Large intestine (tissue), 3 donors: ENCODE data around the gene CNTN1. TPM values are rescaled to one million over a fixed set of nuclear protein-coding genes. Genes with fewer than 3 reads are reported as not detected.
"Not testable (repeated sequence)": the region's sequence is repeated elsewhere in the genome, so short reads cannot be mapped to it uniquely, and the experiment has no call there.

Experiments
- DNase-seq, 2 donors: peaks; one replicate each; pipeline versions ENCODE4 v3.0.0 to v3.0.0-alpha.2; 2013
- H3K27ac ChIP-seq: one replicate; pipeline ENCODE4 v1.5.1; 2013; ENCODE audit warnings: low read length
- H3K27me3 ChIP-seq: 2 replicates; pipeline ENCODE4 v1.6.1; 2013; ENCODE audit warnings: low read length; ENCODE audit not compliant: control insufficient read depth, insufficient read depth
- H3K36me3 ChIP-seq: 2 replicates; pipeline ENCODE4 v1.6.1; 2013; ENCODE audit warnings: low read length; ENCODE audit not compliant: control insufficient read depth, insufficient read depth
- H3K4me1 ChIP-seq: one replicate; pipeline ENCODE4 v1.6.1; 2013; ENCODE audit warnings: low read length; ENCODE audit not compliant: control insufficient read depth, insufficient read depth
- H3K4me3 ChIP-seq: one replicate; pipeline ENCODE4 v1.5.1; 2013; ENCODE audit warnings: low read length
- H3K9me3 ChIP-seq: one replicate; pipeline ENCODE4 v1.6.1; 2013; ENCODE audit warnings: mild to moderate bottlenecking, low read depth, low read length, moderate library complexity; ENCODE audit not compliant: control insufficient read depth
- WGBS: methylation state at CpG from one replicate; pipeline ENCODE4 v1.1.5; 2013; ENCODE audit warnings: low lambda C conversion rate; ENCODE audit not compliant: insufficient coverage; 5-methylcytosine and 5-hydroxymethylcytosine counted together
- polyA plus RNA-seq: library from polyadenylated mRNA; unstranded; fragments of 120-200 nt; gene quantifications from one replicate; pipeline ENCODE4 v1.2.1, GENCODE V29; 2013

The CNTN1 gene
- polyA plus RNA-seq, 1 donor = 7.4 TPM

DNA sequence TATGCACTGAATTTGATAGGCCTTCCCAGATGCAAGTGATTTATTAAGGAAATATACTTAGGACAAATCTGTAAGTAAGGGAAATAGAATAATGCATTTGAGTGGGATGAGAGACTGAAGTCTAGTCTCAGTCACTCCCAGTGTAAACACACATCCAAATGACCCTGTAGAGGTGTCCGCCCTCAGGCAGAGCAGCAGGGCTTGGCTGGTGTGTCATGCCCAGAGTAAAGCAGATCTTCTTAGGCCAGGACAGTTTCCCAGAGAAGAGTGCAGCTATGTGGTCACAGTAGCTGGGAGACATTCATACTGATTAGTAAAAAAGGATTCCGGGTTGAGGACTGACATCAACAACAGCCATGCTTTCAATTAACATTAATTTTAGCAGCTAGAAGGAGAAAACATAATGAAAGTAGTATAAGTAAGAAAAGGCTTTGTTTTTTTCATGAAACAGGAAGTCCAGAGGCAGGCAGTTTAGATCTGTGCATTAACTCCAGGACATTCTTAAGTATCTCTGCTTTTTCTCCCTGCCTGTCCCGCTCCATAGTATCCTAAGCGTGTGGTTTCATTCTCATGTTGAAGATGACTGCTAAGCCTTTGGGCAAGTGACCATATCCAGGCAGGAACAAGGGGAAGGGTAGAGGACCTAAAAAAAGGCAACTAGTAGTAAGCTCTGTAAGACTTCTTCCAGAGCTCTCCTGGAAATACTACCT lies 35.7 kb downstream of the CNTN1 start:
- no peaks in the 10 kb centered on the region for H3K27me3 ChIP-seq
- WGBS = 100% methylated on average over 1 of the region's 4 CpGs

DNA sequence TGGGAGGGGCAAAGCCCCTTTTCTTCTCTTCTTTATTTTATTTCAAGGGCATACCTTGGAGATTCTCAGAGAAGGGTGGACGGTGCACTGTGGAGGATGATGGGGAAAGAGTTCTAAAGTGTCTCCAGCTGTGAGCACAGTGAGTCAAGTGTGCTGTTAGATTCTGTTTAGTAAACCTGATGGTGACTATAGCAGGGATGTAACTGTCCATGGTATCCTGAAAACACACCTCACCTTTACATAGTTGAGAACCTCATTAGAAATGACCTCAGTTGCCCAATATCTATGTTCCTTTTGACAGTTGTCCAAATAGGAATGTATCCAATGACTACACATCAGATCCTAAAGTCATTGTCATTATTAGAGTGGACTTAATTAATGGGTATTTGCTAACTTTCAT lies 38.0 kb downstream of the CNTN1 start:
- no peak overlapping the region for H3K4me3 ChIP-seq
- WGBS = 80% methylated on average over 1 of the region's 1 CpG
- H3K36me3 ChIP-seq = no peaks in the 10 kb centered on the region
- DNase-seq = no peak
- H3K27ac ChIP-seq = no peak overlapping the region
- no peaks in the 10 kb centered on the region for H3K27me3 ChIP-seq
- no peaks in the 10 kb centered on the region for H3K4me1 ChIP-seq
- H3K9me3 ChIP-seq = no peaks in the 10 kb centered on the region

More for the DNA sequence above, 35.7 kb downstream of the CNTN1 start:
- H3K36me3 ChIP-seq = no peaks in the 10 kb centered on the region
- no peak overlapping the region for H3K4me3 ChIP-seq
- H3K27ac ChIP-seq = no peak overlapping the region
- no peaks in the 10 kb centered on the region for H3K9me3 ChIP-seq
- no peaks in the 10 kb centered on the region for H3K4me1 ChIP-seq
- DNase-seq = no peak

DNA sequence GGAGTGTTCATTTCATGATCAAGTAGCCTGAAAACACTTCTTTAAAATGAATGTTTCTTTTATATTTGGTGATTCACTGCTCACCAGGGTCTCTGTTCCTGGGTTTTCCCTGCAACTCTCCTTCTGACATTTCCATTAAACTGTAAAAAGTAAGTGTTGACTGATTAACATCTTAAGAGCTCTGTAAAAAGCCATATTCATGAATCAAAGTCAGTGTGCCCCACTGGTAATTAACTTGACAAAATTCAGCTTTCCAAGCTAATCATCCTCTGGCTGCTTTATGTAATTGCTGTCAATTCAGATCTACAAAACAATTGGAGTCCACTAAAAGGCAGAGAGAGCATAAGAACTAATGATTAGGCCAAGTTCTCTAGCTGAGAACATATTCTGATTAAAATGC lies 41.6 kb downstream of the CNTN1 start:
- H3K27me3 ChIP-seq = no peaks in the 10 kb centered on the region
- DNase-seq = no peak
- H3K9me3 ChIP-seq = no peaks in the 10 kb centered on the region
- no peaks in the 10 kb centered on the region for H3K36me3 ChIP-seq
- no peak overlapping the region for H3K4me3 ChIP-seq
- no peaks in the 10 kb centered on the region for H3K4me1 ChIP-seq
- H3K27ac ChIP-seq = no peak overlapping the region

DNA sequence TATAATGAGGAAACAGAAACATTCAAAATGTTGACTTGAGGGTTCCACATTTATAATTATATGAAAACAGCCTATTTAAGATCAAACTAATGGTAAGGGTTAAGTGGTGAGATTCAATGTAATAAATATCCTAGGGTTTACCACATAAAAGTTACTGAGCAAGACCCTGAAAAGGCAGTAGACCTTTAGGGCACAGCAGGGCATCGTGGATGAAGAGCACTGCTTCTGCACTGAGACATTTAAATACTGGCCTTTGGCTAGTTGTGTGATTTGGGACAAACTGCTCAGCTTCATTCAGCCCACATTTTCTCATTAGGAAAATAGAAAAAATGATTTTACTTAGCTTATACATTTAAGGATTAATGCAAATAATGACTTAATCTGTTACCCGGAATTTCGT lies 42.0 kb downstream of the CNTN1 start:
- 100% methylated on average over 2 of the region's 3 CpGs for whole genome bisulfite sequencing
- Histone ChIP-seq H3K36me3 (no peaks in the 10 kb centered on the region), H3K27me3 (no peaks in the 10 kb centered on the region), H3K27ac (no peak overlapping the region), H3K4me1 (no peaks in the 10 kb centered on the region), H3K4me3 (no peak overlapping the region), H3K9me3 (no peaks in the 10 kb centered on the region)
- DNase-seq = no peak

DNA sequence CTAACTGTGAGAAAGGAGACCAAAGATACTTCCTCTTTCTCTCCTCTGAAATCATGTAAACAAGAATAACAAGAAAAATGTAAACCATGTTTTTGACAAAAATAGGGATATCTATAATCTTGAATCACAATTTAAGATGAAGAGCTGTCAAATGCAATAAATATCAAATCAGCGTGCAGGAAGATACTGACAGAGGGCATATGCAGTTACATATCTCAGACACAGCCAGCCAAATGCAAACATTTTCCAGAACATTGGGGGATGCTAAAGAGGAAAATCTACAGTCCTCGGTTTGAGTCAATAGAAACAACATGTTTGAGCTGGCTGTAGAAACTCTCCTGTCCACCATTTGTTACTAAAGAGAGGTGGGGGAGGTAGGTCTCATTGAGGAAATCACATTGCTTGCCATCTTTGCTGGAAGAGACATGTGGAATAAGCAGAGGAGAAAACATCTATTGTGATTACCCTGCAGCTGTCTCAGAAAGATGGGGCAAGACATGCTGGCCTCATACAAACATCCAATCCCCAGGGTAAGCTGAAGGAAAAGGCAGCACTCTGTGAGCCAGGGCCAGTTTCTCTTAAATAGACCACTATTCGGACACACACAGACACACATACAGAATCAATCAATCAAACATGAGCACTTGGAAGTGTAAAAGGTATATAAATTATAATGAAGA lies 43.5 kb downstream of the CNTN1 start:
- Histone ChIP-seq H3K4me3 (no peak overlapping the region), H3K27me3 (no peaks in the 10 kb centered on the region), H3K4me1 (no peaks in the 10 kb centered on the region), H3K9me3 (no peaks in the 10 kb centered on the region), H3K27ac (no peak overlapping the region), H3K36me3 (no peaks in the 10 kb centered on the region)
- DNase-seq = no peak
- WGBS = 60% methylated on average over 1 of the region's 3 CpGs

DNA sequence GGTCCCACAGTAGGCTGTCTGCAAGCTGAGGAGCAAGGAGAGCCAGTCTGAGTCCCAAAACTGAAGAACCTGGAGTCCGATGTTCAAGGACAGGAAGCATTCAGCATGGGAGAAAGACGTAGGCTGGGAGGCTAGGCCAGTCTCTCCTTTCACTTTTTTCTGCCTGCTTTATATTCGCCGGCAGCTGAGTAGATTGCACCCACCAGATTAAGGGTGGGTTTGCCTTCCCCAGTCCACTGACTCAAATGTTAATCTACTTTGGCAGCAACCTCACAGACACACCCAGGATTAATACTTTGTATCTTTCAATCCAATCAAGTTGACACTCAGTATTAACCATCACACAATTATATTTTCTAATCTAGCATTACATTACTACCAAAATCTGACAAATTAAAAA lies 45.2 kb downstream of the CNTN1 start:
- no CpG with 5 or more reads among the region's 4 CpGs for WGBS
- H3K4me1 ChIP-seq, H3K4me3 ChIP-seq, H3K36me3 ChIP-seq, H3K27me3 ChIP-seq, H3K27ac ChIP-seq, DNase-seq, H3K9me3 ChIP-seq: not testable (repeated sequence)

DNA sequence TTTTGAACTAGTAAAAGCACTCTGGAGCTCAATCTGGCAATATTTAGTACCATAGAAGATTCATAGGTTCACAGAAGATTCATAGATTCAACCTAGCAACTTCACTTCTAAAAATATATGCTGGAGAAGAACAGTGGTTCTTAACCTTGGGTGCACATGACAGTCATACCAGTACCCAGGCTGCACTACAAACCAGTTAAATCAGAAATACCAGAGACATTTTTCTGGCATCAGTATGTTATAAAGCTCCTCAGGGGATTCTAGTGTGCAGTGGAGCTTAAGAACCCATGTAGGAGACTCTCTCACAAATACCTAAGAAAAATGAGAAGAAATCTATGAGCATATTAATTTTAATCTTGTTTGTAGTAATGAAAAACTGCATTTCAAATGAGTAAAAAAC lies 46.6 kb downstream of the CNTN1 start:
- no peaks in the 10 kb centered on the region for H3K27me3 ChIP-seq
- no peaks in the 10 kb centered on the region for H3K36me3 ChIP-seq
- H3K9me3 ChIP-seq = no peaks in the 10 kb centered on the region
- DNase-seq = no peak
- H3K4me1 ChIP-seq = no peaks in the 10 kb centered on the region
- H3K27ac ChIP-seq = no peak overlapping the region
- no peak overlapping the region for H3K4me3 ChIP-seq

DNA sequence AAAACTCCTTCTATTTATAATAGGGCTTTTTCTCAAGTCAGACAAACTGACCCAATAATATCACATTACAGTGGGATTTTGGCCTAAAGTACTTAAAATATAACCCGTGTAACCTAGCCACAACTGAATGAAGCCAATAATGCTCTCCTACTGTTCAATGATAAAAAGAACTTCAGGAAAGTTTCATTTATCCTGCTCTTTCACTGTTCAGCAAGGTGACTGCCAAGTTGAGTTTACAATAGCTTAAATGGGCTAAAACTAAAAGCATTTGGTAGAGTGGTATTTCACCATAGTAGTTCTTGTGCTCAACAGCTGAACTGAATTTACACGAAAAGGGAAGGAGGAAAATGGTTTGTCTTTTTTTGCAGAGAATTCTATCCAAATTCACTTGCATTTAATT lies 49.8 kb downstream of the CNTN1 start:
- no peak overlapping the region for H3K4me3 ChIP-seq
- H3K27ac ChIP-seq = no peak overlapping the region
- H3K36me3 ChIP-seq = no peaks in the 10 kb centered on the region
- 83% methylated on average over 1 of the region's 2 CpGs for WGBS
- no peaks in the 10 kb centered on the region for H3K4me1 ChIP-seq
- H3K9me3 ChIP-seq = no peaks in the 10 kb centered on the region
- H3K27me3 ChIP-seq = no peaks in the 10 kb centered on the region
- no peak for DNase-seq

DNA sequence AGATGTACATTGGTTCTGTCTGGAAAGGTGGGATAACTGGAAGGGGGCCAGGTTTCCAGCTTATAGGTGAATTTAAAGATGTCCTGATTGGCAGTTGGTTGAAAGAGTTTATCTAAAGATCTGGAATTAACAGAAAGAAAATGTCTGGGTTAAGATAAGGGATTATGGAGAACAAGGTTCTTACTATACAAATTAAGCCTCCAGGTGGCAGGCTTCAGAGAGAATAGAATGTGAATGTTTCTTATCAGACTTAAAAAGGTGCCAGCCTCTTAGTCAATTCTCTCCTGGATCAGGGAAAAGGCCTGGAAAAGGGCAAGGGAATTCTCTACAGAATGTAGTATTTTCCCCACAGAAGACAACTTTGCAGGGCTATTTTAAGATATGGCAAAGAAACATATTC lies 53.1 kb downstream of the CNTN1 start:
- H3K27ac ChIP-seq = no peak overlapping the region
- no peaks in the 10 kb centered on the region for H3K36me3 ChIP-seq
- no peaks in the 10 kb centered on the region for H3K4me1 ChIP-seq
- no peaks in the 10 kb centered on the region for H3K9me3 ChIP-seq
- no peaks in the 10 kb centered on the region for H3K27me3 ChIP-seq
- DNase-seq = no peak
- no peak overlapping the region for H3K4me3 ChIP-seq

DNA sequence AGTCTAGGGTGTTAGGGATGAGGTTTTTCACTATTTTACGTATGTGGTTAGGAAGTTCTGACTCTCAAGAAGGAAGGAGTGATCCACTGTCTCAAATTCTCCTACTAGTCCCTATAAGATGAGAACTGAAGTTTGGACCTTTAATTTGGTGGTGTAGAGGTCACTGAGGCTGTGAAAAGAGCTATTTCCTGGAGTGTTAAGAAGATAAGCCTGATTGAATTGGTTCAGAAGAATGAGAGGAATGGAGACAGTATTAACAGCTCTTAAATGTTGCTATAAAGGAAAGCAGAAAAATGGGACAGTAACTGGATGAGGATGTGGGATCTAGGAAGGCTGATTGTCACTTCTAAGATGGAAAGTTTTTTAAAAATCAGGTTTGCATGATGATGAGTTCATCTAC lies 57.6 kb downstream of the CNTN1 start:
- Histone ChIP-seq H3K4me3 (no peak overlapping the region), H3K36me3 (no peaks in the 10 kb centered on the region), H3K27ac (no peak overlapping the region), H3K4me1 (no peaks in the 10 kb centered on the region), H3K27me3 (no peaks in the 10 kb centered on the region), H3K9me3 (no peaks in the 10 kb centered on the region)
- no CpG with 5 or more reads among the region's 1 CpG for WGBS
- DNase-seq = no peak

DNA sequence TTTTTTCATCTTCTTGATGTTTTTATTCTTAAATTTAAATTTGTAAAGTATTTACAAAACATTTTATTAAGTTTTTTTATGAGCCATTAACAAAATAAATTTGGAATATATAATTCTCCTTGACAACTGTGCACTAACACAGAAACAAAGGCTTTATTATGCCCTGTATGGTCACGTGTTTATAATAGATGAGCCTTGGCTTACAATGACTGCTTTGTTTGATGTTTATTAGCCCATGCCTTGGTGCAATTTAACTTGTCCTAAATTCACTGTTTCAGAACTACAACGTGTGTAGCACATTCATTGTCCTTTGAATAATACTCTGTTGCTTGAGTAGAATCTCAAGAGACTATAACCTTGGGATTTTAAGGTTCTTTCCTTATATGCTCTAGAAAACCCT lies 59.8 kb downstream of the CNTN1 start:
- WGBS = no CpG with 5 or more reads among the region's 2 CpGs
- H3K36me3 ChIP-seq = no peaks in the 10 kb centered on the region
- H3K4me3 ChIP-seq = no peak overlapping the region
- no peak overlapping the region for H3K27ac ChIP-seq
- no peaks in the 10 kb centered on the region for H3K9me3 ChIP-seq
- DNase-seq = no peak
- no peaks in the 10 kb centered on the region for H3K4me1 ChIP-seq
- H3K27me3 ChIP-seq = no peaks in the 10 kb centered on the region
